Testis (tissue), 3 donors: Measurements from ENCODE around the gene ACTG2. TPM values are rescaled to one million over a fixed set of nuclear protein-coding genes. Genes with fewer than 3 reads are reported as not detected.

ENCODE experiments used
- DNase-seq: peaks from one replicate; pipeline ENCODE4 v3.0.0-alpha.2; 2019
- H3K27ac ChIP-seq, 2 donors: fragments of 200-600 bp; sonication (generic); one replicate each; pipeline ENCODE4 v1.5.1; 2019
- H3K27me3 ChIP-seq: fragments of 200-600 bp; sonication (generic); one replicate; pipeline ENCODE4 v1.5.1; 2019
- H3K36me3 ChIP-seq: fragments of 200-600 bp; sonication (generic); one replicate; pipeline ENCODE4 v1.5.1; 2017; ENCODE audit warnings: low read depth; ENCODE audit errors: missing control alignments
- H3K4me1 ChIP-seq: fragments of 200-600 bp; sonication (generic); one replicate; pipeline ENCODE4 v1.5.1; 2019
- H3K4me3 ChIP-seq, 2 donors: fragments of 200-600 bp; sonication (generic); one replicate each; pipeline ENCODE4 v1.5.1; 2017 to 2019
- H3K9me3 ChIP-seq: fragments of 200-600 bp; sonication (generic); one replicate; pipeline ENCODE4 v1.5.1; 2017
- POLR2A ChIP-seq: fragments of 450-650 bp; IDR thresholded peaks from one replicate; pipeline ENCODE4 v1.6.1; 2017; ENCODE audit warnings: antibody characterized with exemption, mild to moderate bottlenecking, moderate library complexity
- WGBS, 2 donors: methylation state at CpG; one replicate each; pipeline ENCODE4 v1.1.5; 2018; 5-methylcytosine and 5-hydroxymethylcytosine counted together
- intact Hi-C: fragments of 100-400 bp; cut with DNase I; formaldehyde crosslinking; loops from one replicate; pipeline ENCODE4 v1.15.1; 2023; ENCODE audit warnings: low total_unique reads
- polyA plus RNA-seq: library from polyadenylated mRNA; stranded (reverse); fragments of 350-450 nt; fragmentation: Illumina TruSeq; extraction: RNeasy Lipid Tissue Mini Kit (QIAGEN cat#74804); gene quantifications from one replicate; pipeline ENCODE4 v1.2.3, GENCODE V29; 2014; ENCODE audit warnings: low read depth, low replicate concordance; ENCODE audit not compliant: insufficient read depth
- total RNA-seq, 2 donors: library from RNA; depleted of rRNA; stranded (reverse); fragments of >200 nt; gene quantifications; one replicate each; pipeline ENCODE4 v1.2.3, GENCODE V29; 2016
- TF ChIP-seq, protein P1 (sequence below), 3 experiments: fragments of 450-650 bp in 2 of 3; fragments of 200-600 bp in 1 of 3; sonication (generic) in 1 of 3; IDR thresholded peaks; one replicate each; pipeline ENCODE4 v1.5.1; 2016 to 2019; ENCODE audit warnings: antibody characterized with exemption in 3 of 3, mild to moderate bottlenecking in 2 of 3, moderate library complexity in 1 of 3

ACTG2 gene
- total and polyA plus RNA-seq, 3 donors from 2014 or later = 1.3 to 93.4 (median 2.7) TPM

DNA sequence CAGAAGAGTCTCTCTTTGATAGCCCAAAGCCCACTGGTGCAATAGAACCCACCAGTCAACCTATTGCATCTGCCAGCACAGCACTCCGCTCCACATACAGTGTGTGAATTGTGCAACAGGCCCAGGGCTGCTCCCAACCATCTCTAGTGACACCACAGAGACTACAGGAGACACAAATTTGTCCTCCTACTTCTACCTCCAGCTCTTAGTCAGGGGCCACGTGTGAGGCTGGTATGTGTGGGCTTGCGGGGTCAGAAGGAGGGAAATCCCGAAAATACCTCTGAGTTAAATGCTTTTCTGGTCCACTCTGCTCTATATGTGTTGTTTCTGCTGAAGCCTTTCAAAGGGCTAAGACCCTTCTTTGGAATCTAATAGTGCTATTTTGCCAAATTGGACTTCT, 51.9 kb downstream of the ACTG2 start:
- Histone ChIP-seq H3K36me3 (no peaks in the 10 kb centered on the region), H3K9me3 (no peaks in the 10 kb centered on the region), H3K27ac (no peak overlapping the region), H3K4me3 (no peak overlapping the region), H3K4me1 (no peaks in the 10 kb centered on the region), H3K27me3 (no peaks in the 10 kb centered on the region)
- WGBS, 2 donors = 91 to 92% methylated on average over 4 of the region's 4 CpGs
- DNase-seq = no peak
- intact Hi-C loops = no loop called here
- TF ChIP-seq, protein P1, sequence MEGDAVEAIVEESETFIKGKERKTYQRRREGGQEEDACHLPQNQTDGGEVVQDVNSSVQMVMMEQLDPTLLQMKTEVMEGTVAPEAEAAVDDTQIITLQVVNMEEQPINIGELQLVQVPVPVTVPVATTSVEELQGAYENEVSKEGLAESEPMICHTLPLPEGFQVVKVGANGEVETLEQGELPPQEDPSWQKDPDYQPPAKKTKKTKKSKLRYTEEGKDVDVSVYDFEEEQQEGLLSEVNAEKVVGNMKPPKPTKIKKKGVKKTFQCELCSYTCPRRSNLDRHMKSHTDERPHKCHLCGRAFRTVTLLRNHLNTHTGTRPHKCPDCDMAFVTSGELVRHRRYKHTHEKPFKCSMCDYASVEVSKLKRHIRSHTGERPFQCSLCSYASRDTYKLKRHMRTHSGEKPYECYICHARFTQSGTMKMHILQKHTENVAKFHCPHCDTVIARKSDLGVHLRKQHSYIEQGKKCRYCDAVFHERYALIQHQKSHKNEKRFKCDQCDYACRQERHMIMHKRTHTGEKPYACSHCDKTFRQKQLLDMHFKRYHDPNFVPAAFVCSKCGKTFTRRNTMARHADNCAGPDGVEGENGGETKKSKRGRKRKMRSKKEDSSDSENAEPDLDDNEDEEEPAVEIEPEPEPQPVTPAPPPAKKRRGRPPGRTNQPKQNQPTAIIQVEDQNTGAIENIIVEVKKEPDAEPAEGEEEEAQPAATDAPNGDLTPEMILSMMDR (IDR thresholded peaks at IDR 0.05) = no peak
- no peak for TF ChIP-seq POLR2A

DNA sequence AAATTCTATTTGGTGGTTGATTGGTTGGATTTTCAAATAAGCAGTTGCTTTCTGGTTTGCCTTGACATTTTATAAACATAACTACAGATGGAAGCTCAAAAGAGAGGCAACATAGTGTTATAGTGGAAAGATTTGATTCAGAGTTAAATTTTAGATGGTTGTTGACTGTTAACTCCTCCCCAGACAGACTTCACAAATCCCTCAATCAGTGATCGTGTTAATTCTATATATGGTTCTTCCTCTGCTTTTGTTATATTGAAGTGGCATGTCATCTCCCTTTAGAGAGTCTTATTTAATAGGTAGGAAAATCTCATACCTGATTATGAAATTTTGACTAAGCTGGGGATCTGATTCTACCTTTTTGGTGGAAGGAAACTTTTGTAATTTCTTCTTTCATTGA, 53.4 kb downstream of the ACTG2 start:
- no peaks in the 10 kb centered on the region for H3K36me3 ChIP-seq
- no peak overlapping the region for H3K27ac ChIP-seq
- no peaks in the 10 kb centered on the region for H3K9me3 ChIP-seq
- intact Hi-C loops = no loop called here
- 80 to 90% methylated on average over 1 of the region's 1 CpG for WGBS, 2 donors
- no peak for TF ChIP-seq POLR2A
- TF ChIP-seq, protein P1 (IDR thresholded peaks at IDR 0.05) = no peak
- DNase-seq = no peak
- H3K4me1 ChIP-seq = no peaks in the 10 kb centered on the region
- H3K4me3 ChIP-seq = no peak overlapping the region
- no peaks in the 10 kb centered on the region for H3K27me3 ChIP-seq

DNA sequence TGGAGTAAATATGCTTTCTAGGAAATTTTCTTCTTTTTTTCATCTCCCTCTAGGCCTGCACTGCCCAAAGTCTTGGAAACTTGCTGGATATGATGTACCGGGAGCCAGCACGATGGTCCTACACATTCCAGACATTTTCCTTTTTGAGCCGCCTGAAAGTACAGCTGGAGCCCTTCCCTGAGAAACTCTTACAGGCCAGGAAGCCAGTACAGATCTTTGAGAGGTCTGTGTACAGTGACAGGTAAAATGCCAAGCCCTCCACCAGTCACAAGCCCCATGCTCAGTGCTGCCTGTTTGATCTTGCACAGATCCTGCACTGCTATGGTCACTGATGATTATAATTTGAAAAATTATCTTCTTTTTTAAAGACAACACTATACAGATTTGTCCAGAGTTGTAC, 53.9 kb downstream of the ACTG2 start:
- Histone ChIP-seq H3K9me3 (no peaks in the 10 kb centered on the region), H3K4me1 (no peaks in the 10 kb centered on the region), H3K27me3 (no peaks in the 10 kb centered on the region), H3K36me3 (no peaks in the 10 kb centered on the region), H3K27ac (no peak overlapping the region), H3K4me3 (no peak overlapping the region)
- DNase-seq = no peak
- TF ChIP-seq POLR2A = no peak
- TF ChIP-seq, protein P1 (IDR thresholded peaks at IDR 0.05) = no peak
- intact Hi-C loops = no loop called here
- WGBS, 2 donors = 79 to 98% methylated on average over 3 of the region's 3 CpGs

DNA sequence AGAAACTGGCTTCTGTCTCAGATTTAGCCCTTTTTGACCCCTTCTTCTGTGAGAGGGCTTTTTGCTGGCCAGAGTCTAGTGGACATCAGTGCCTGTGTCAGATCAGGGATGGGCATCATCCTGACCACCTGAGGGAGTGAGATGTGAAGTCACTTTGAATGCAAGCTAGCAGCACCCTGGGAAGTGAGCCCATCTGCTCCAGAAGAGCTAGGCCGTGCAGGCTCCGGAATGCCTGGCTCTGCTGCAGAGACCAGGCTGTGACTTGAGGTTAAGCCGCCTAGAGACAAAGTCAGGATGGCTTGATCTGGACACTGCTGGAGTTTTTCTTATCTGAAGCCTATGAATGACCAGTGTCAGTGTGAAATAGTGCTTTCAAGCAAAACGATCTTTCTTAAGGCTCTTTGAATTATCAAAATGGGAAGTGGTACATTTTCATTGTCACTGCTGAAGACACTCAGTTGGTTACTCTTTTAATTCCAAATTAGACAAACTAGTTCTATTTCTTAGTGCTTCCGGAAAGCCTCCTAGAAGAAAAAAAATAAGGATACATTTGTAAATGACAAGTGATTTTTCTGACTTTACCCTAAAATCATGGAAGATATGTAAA, 54.7 kb downstream of the ACTG2 start:
- 81 to 83% methylated on average over 5 of the region's 5 CpGs for WGBS, 2 donors
- H3K9me3 ChIP-seq = no peaks in the 10 kb centered on the region
- no peaks in the 10 kb centered on the region for H3K36me3 ChIP-seq
- no peak overlapping the region for H3K4me3 ChIP-seq
- no peak for TF ChIP-seq POLR2A
- TF ChIP-seq, protein P1 (IDR thresholded peaks at IDR 0.05) = no peak
- no peak for DNase-seq
- H3K4me1 ChIP-seq = no peaks in the 10 kb centered on the region
- H3K27ac ChIP-seq = no peak overlapping the region
- intact Hi-C loops = no loop called here
- no peaks in the 10 kb centered on the region for H3K27me3 ChIP-seq

DNA sequence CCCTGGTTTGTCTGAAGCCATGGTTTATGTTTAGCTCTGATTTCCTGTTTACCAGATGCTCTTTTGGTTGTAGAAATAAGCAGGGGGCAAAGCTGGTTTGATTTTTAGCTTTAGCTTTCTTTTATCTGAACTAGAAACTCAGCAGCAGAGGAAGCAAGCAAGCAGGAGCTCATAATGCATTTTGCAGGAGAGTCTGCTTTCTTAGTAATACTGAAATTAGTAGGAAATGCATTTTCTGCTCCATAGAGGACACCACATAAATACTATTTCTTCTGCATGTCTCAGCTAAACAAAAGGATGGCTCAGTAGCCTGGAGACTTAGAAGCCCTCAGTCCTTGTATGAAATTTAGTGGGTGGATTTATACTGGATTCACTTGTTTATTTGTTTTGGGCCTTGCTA, 57.0 kb downstream of the ACTG2 start:
- H3K4me1 ChIP-seq = no peaks in the 10 kb centered on the region
- H3K27me3 ChIP-seq = no peaks in the 10 kb centered on the region
- no peak for DNase-seq

More for the DNA sequence above, 57.0 kb downstream of the ACTG2 start:
- Histone ChIP-seq H3K36me3 (no peaks in the 10 kb centered on the region), H3K9me3 (no peaks in the 10 kb centered on the region), H3K27ac (no peak overlapping the region), H3K4me3 (no peak overlapping the region)
- intact Hi-C loops = no loop called here
- no peak for TF ChIP-seq POLR2A
- TF ChIP-seq, protein P1 (IDR thresholded peaks at IDR 0.05) = no peak
